HG03196 (cell line): ENCODE data around the gene EIF3K.

Source experiments
- ATAC-seq: cut with Tn5 transposase; IDR thresholded peaks from one replicate; pipeline ENCODE4 v1.9.1; 2021; ENCODE audit not compliant: unreplicated experiment

The EIF3K gene

GRCh38 chr19:38649305-38650171, 30.6 kb downstream of the EIF3K start:
- no peak for ATAC-seq

- ATAC-seq = no peak
Measured at GRCh38 chr19:38650172-38650775, 31.3 kb downstream of the EIF3K start.

- ATAC-seq = no peak
Measured at GRCh38 chr19:38650911-38651584, 32.1 kb downstream of the EIF3K start.

GRCh38 chr19:38653028-38653571, 34.1 kb downstream of the EIF3K start:
- ATAC-seq = no peak

GRCh38 chr19:38654628-38655055, 35.7 kb downstream of the EIF3K start:
- ATAC-seq = no peak

GRCh38 chr19:38655148-38655824, 36.3 kb downstream of the EIF3K start:
- no peak for ATAC-seq

- no peak for ATAC-seq
Measured at GRCh38 chr19:38656171-38656981, 37.4 kb downstream of the EIF3K start.

GRCh38 chr19:38657633-38658222, 38.7 kb downstream of the EIF3K start:
- no peak for ATAC-seq

- ATAC-seq = no peak
Measured at GRCh38 chr19:38658462-38659306, 39.7 kb downstream of the EIF3K start.

- no peak for ATAC-seq
Measured at GRCh38 chr19:38660724-38661123, 41.7 kb downstream of the EIF3K start.

- no peak for ATAC-seq
Measured at GRCh38 chr19:38661136-38661535, 42.1 kb downstream of the EIF3K start.

- no peak for ATAC-seq
Measured at GRCh38 chr19:38661996-38662395, 43.0 kb downstream of the EIF3K start.

GRCh38 chr19:38662537-38663155, 43.7 kb downstream of the EIF3K start:
- ATAC-seq = no peak

GRCh38 chr19:38663156-38663651, 44.2 kb downstream of the EIF3K start:
- ATAC-seq = no peak

- ATAC-seq = no peak
Measured at GRCh38 chr19:38663957-38664502, 45.0 kb downstream of the EIF3K start.

- no peak for ATAC-seq
Measured at GRCh38 chr19:38664503-38665211, 45.7 kb downstream of the EIF3K start.

GRCh38 chr19:38665219-38665931, 46.4 kb downstream of the EIF3K start:
- no peak for ATAC-seq
